ENCODE data around the gene MRNIP. TPM values are rescaled to one million over a fixed set of nuclear protein-coding genes. Genes with fewer than 3 reads are reported as not detected.
A peak's percentile ranks its signal among the peaks of the same experiment; 100 is the strongest.

The MRNIP gene
- total RNA-seq, 1 experiment from 2014 or later = 37.8 TPM

- CTCF ChIA-PET = interaction anchor here (0.5 kb wide), 1 partner anchor 85 kb away, joined by 3 read pairs; no protein-coding TSS in a partner anchor
- intact Hi-C loops (cut with micrococcal nuclease; ENCODE audit: unreplicated experiment) = loop anchor here (10.0 kb wide), 1 partner anchor 123 kb away; no protein-coding TSS in a partner anchor
Observed at GRCh38 chr5:179797741-179798140, 60.9 kb downstream of the MRNIP start.

DNA sequence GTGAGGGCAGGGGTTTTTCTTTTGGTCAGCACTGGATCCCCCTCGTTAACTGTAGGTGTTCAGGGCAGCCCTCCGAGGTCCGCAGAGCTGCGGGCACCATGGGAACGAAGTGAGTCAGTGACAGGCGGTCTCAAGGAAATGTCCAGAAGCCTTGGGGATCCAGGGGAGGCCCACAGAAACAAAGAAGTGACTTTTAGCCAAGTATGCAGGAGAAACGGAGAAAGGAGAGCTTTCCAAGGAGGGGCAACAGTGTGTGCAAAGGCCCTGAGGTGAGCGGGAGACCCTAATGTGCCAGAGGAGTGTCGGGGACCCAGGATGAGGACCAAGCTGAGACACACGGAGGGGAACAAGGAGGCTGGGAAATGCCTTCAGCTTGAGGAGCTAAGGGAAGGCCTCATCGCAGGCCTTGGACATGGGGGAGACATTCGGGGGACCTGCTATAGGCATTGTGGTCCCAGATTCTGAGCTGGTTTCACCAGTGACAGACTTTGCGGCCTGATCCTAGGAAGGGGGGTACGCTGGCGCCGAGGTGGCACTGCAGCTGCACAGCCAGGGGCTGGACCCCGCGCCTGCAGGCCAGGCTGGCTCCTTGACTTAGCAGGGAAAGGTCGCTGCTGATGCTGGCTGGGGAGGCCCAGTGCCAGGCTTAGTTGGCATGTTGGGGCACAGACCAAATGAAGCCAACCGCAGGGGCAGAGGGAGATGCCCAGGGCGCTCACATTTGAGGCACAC is 61.6 kb downstream of the MRNIP start:
- intact Hi-C loops (cut with micrococcal nuclease; ENCODE audit: unreplicated experiment) = loop anchor here (1.0 to 10.0 kb wide), 2 partner anchors 65 to 122 kb away; partner anchors contain the start of gene MAML1
- H3K4me1 Mint-ChIP-seq (ENCODE audit: low read depth, unreplicated experiment) = peaks cover 7% of the 10 kb centered on the region
- H3K4me3 Mint-ChIP-seq (ENCODE audit: unreplicated experiment) = peak overlapping the region; percentile 74
- no peak overlapping the region for H3K4me3 ChIP-seq (ENCODE audit: low read depth, low read length)
- POLR2A ChIA-PET = interaction anchor here (1.3 kb wide), 1 partner anchor 29 kb away, joined by 3 read pairs; no protein-coding TSS in a partner anchor
- TSS peak; percentile 63 for BruUV-seq (replicated peaks)
- H3K9me3 Mint-ChIP-seq (ENCODE audit: unreplicated experiment) = no peaks in the 10 kb centered on the region
- H3K36me3 ChIP-seq (ENCODE audit: control insufficient read depth, insufficient read depth, low read length) = peaks cover 7% of the 10 kb centered on the region
- H3K4me1 ChIP-seq = peaks cover 14% of the 10 kb centered on the region; the same call in 1 of the 2 replicates
- TF ChIP-seq, protein P1, sequence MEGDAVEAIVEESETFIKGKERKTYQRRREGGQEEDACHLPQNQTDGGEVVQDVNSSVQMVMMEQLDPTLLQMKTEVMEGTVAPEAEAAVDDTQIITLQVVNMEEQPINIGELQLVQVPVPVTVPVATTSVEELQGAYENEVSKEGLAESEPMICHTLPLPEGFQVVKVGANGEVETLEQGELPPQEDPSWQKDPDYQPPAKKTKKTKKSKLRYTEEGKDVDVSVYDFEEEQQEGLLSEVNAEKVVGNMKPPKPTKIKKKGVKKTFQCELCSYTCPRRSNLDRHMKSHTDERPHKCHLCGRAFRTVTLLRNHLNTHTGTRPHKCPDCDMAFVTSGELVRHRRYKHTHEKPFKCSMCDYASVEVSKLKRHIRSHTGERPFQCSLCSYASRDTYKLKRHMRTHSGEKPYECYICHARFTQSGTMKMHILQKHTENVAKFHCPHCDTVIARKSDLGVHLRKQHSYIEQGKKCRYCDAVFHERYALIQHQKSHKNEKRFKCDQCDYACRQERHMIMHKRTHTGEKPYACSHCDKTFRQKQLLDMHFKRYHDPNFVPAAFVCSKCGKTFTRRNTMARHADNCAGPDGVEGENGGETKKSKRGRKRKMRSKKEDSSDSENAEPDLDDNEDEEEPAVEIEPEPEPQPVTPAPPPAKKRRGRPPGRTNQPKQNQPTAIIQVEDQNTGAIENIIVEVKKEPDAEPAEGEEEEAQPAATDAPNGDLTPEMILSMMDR (IDR thresholded peaks at IDR 0.05; ENCODE audit: insufficient read depth in 1 of 2, low read depth in 1 of 2, low read length in 1 of 2, severe bottlenecking in 1 of 2, unreplicated experiment in 1 of 2) = no peak
- no peaks in the 10 kb centered on the region for H3K9me3 ChIP-seq
- peaks cover 71% of the 10 kb centered on the region for H3K36me3 Mint-ChIP-seq (ENCODE audit: insufficient read depth, unreplicated experiment)
- DNase-seq = no peak
- CTCF ChIA-PET = no interaction called here
- H3K27me3 Mint-ChIP-seq (ENCODE audit: insufficient read depth, unreplicated experiment) = no peaks in the 10 kb centered on the region
- peak overlapping the region; percentile 62 for H3K27ac Mint-ChIP-seq (ENCODE audit: unreplicated experiment)
- no peaks in the 10 kb centered on the region for H3K27me3 ChIP-seq (replicated peaks; ENCODE audit: control insufficient read depth, insufficient read depth, low read length)

More at GRCh38 chr5:179797741-179798140, 60.9 kb downstream of the MRNIP start:
- no peak for DNase-seq
- peaks cover 7% of the 10 kb centered on the region for H3K4me1 Mint-ChIP-seq (ENCODE audit: low read depth, unreplicated experiment)
- TSS peak; percentile 18 for BruUV-seq (replicated peaks)
- Histone ChIP-seq H3K27me3 (replicated peaks; ENCODE audit: control insufficient read depth, insufficient read depth, low read length) (no peaks in the 10 kb centered on the region), H3K36me3 (ENCODE audit: control insufficient read depth, insufficient read depth, low read length) (peaks cover 10% of the 10 kb centered on the region), H3K9me3 (no peaks in the 10 kb centered on the region), H3K4me1 (peaks cover 14% of the 10 kb centered on the region; the same call in 1 of the 2 replicates), H3K4me3 (ENCODE audit: low read depth, low read length) (no peak overlapping the region)
- H3K27ac Mint-ChIP-seq (ENCODE audit: unreplicated experiment) = no peak overlapping the region
- no peak overlapping the region for H3K4me3 Mint-ChIP-seq (ENCODE audit: unreplicated experiment)
- no peaks in the 10 kb centered on the region for H3K27me3 Mint-ChIP-seq (ENCODE audit: insufficient read depth, unreplicated experiment)
- POLR2A ChIA-PET = no interaction called here
- H3K9me3 Mint-ChIP-seq (ENCODE audit: unreplicated experiment) = no peaks in the 10 kb centered on the region
- peaks cover 77% of the 10 kb centered on the region for H3K36me3 Mint-ChIP-seq (ENCODE audit: insufficient read depth, unreplicated experiment)
- TF ChIP-seq, protein P1 (IDR thresholded peaks at IDR 0.05; ENCODE audit: insufficient read depth in 1 of 2, low read depth in 1 of 2, low read length in 1 of 2, severe bottlenecking in 1 of 2, unreplicated experiment in 1 of 2) = no peak

All from Caco-2 (cell line).